ENCODE measurements around the gene CCDC78.

The CCDC78 gene

DNA sequence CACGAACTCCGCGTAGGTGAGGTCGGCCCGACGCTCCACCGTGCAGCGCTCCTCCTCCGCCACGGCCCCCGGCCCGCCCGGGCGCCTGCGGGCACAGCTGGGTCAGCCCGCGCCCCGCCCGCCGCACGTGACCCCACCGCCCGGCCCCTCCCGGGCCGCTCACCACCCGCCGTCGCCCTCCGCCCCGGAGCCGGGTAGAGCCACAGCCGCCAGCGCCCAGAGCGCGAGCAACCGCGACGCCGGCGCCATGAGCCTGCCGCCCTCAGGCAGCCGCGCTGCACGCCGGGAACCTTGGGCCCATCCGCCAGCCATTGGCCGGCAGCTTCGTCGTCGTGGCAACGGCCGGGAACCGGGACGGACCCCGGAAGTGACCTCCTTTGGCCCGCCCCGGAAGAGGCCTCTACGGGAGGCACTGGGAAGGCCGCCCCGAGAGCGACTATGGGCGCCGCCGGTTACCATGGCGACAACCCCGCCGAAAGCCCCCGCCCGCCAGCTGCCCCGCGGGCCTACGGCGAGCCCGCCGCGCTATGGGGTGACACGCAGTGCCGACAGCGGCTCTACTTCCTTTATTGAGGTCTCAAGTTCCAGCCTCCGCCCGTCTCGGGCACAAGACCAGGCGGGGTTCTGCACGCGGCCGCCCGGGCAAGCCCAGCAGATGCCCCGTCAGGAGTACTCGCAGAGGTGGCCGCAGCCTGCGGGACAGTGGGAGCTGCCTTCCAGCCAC lies 42.0 kb downstream of the CCDC78 start, which contains the start of gene JMJD8:
JMJD8 (minus strand) TSS at position 264 of the 724 bp plus-strand sequence; CDS start at position 249, 15 bp downstream.
- peak; percentile 79 for DNase-seq (ENCODE audit: low read depth)
- peak within 1 kb of the TSS; percentile 68 for H3K4me3 ChIP-seq (ENCODE audit: low read depth, low read length)

DNA sequence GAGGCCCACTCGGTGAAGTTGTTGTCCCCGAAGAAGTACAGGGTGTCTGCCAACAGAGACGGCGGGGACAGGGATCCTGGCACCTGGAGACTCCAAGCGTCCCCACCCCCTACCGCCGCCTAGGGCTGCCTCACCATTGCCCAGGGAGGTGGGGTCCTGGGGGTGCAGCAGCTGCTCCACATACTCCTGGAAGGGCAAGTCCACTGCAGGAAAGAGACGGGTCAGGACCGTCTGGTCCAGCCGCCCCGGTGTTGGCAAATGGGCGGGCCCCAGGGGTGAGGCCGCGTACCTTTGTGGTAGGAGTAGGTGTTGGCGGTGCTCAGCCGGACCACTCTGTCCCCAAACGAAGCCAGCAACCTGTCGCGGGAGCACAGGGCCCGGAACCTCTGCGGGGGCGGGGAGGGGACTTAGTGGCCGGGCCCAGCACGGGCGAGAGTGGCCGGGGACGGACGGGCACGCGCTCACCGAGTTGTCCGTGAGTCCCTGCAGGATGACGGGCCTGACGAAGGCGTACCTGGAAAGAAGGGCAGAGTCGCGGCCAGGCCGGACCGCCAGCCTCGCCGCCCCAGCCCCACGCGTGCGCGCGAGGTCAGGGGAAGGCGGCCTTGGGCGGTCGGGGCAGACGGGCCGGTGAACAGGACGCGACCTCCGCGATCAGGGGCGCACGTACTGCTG lies 42.7 kb downstream of the CCDC78 start:
- peak overlapping the region; percentile 68 for H3K4me3 ChIP-seq (ENCODE audit: low read depth, low read length)
- DNase-seq (ENCODE audit: low read depth), result no peak

DNA sequence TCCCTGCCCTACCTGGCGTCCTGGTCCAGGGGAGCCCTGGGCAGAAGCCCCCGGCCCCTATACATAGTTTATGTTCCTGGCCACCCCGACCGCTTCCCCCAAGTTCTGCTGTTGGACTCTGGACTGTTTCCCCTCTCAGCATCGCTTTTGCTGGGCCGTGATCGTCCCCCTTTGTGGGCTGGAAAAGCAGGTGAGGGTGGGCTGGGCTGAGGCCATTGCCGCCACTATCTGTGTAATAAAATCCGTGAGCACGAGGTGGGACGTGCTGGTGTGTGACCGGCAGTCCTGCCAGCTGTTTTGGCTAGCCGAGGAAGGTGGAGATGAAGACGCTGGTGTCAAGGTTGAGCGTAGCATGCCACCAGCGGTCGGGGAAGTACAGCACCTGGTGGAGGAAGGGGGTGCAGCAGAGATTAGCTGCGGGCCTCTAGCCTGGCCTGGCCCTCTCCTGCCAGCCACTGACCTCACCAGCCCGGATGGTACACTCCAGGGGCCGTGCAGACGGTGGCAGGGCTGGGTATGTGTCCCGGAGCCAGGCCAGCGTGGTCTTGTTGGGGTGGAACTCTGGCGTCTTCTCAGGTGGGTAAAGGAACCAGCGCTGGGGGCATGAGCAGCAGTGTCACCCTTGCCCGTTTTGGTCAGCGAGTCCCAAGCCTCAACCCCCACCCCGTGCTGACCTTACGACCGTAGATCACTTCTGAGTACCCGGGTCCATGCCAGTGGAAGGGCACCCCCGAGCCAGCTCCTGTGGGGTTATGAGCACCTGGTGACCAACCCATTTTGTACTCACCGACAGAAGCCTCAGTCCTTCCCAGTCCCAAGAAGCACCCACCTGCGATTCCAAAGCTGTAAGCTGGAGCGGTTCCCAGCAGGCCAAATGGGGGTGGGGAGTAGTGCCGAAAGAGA lies 43.5 kb downstream of the CCDC78 start:
- peak overlapping the region; percentile 68 for H3K4me3 ChIP-seq (ENCODE audit: low read depth, low read length)
- no peak for DNase-seq (ENCODE audit: low read depth)

DNA sequence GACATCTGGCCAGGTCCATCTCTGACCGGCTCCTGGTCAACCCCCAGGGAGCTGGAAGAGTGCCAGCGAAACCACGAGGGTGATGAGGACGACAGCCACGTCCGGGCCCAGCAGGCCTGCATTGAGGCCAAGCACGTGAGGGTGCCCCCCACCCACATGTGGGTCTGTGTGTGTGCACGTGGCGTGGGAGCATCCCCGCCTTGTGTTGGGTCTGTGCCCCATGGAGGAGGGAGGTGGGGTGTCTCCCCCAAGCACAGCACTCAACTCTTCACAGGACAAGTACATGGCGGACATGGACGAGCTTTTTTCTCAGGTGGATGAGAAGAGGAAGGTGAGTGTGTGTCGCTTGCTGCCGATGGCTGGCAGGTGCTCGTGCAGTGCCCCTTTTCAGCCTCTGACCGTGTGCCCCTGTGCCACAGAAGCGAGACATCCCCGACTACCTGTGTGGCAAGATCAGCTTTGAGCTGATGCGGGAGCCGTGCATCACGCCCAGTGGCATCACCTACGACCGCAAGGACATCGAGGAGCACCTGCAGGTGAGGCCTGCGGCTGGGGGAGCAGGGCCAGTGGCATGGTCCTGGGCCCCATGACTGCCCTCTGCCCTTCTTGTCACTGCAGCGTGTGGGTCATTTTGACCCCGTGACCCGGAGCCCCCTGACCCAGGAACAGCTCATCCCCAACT lies 44.4 kb downstream of the CCDC78 start:
- H3K4me3 ChIP-seq (ENCODE audit: low read depth, low read length), result peak overlapping the region; percentile 86
- no peak for DNase-seq (ENCODE audit: low read depth)

- DNase-seq (ENCODE audit: low read depth), result no peak
Measured at GRCh38 chr16:680967-681745, 45.1 kb downstream of the CCDC78 start.

DNA sequence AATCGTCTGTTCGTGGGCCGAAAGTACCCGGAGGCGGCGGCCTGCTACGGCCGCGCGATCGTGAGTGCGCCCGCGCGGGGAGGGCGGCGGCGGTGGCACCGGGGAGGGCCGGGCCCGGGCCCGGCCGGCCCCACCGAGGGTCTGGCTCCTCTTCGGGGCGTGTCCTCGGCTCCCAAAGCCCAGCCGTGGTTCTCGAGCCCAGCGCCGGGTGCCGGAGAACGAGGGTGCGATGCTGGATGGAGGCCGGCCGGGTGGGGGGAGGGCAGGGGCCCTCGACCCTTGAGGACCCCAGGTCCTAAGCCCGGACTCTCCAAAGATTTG lies 45.7 kb downstream of the CCDC78 start:
- H3K4me3 ChIP-seq (ENCODE audit: low read depth, low read length), result peak overlapping the region; percentile 86
- DNase-seq (ENCODE audit: low read depth), result no peak

More at GRCh38 chr16:680967-681745, 45.1 kb downstream of the CCDC78 start:
- H3K4me3 ChIP-seq (ENCODE audit: low read depth, low read length), result peak overlapping the region; percentile 86

GRCh38 chr16:679814-680624 lies 46.2 kb downstream of the CCDC78 start, which contains the start of gene STUB1:
Gene STUB1, plus strand, starts transcription at chr16:680410. Its CDS starts 116 bp downstream, at chr16:680526.
- no peak for DNase-seq (ENCODE audit: low read depth)
- peak within 1 kb of the TSS; percentile 86 for H3K4me3 ChIP-seq (ENCODE audit: low read depth, low read length)

DNA sequence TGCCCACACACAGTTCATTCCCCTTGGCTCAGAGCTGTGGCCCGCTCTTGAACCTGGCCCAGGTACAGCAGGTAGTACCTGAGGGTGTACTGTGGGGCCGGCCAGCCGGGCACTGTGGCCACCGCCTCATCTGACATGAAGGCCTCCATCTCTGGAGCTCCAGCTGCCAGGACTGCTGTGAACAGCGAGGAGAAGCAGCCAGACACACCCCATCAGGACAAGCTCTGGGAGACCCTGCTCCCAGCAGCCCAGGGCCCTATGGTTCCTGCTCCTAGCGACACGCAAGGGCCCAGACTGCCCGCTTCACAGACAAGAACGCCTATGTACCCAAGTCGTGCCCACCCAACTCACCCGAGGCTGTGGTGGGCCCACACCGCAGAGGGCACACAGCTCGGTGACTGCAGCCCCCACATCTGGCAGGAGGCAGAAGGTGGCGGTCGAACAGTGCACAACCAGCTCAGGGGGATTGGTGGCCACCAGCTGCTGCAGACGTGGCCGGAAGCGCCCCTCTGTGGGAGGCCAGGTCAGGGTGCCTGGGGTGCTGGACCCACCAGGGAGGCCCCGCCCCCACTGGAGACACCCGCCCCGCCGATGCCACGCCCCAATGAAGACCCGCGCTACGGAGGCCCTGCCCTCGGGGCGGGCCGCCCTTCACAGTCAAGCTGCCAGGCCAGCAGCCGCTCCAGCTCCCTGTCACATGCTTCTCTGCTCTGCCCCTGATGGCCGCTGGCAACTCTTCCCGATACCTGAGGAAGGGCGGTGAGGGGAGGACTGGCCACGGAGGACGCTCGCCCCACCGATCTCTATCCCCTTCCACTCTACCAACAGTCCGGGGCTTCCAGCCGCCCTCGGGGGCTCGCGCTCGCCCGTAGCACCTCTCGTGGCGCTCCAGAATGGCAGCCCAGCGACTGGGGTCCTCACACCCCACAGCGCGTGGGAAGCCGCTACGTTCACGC lies 47.1 kb downstream of the CCDC78 start:
- H3K4me3 ChIP-seq (ENCODE audit: low read depth, low read length), result peak overlapping the region; percentile 56
- no peak for DNase-seq (ENCODE audit: low read depth)

DNA sequence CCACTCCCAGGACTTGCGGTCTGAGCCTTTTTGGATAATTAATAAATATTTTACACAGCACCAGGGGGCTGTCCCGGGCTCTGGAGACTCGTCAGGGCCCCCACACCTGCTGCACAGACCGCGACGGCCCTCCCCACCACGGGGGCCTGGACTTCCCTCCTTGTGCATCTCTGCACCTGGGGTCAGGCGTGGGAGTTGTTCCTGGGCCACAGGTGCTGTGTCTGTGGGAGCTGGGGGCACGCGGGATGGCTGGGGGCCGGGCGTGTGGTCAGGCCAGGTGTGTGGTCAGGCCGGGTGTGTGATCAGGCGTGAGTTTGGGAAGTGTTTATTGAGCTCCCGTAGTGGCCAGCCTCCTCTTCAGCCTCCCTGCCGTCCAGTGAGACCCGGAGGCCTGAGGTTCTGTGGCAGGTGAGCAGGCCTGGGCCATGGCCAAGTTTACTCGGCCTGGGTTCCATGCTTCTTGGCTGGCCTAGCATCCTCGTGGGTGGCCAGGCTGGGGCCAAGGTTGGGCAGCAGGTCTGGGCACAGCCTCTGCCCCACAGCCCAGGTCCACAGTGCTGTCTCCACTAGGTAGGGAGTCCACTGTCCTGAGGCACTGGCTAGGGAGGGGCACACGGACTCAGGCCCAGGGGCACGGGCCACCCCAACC lies 47.9 kb downstream of the CCDC78 start:
- no peak overlapping the region for H3K4me3 ChIP-seq (ENCODE audit: low read depth, low read length)
- no peak for DNase-seq (ENCODE audit: low read depth)

GRCh38 chr16:677316-678190 lies 48.7 kb downstream of the CCDC78 start:
- no peak overlapping the region for H3K4me3 ChIP-seq (ENCODE audit: low read depth, low read length)

DNA sequence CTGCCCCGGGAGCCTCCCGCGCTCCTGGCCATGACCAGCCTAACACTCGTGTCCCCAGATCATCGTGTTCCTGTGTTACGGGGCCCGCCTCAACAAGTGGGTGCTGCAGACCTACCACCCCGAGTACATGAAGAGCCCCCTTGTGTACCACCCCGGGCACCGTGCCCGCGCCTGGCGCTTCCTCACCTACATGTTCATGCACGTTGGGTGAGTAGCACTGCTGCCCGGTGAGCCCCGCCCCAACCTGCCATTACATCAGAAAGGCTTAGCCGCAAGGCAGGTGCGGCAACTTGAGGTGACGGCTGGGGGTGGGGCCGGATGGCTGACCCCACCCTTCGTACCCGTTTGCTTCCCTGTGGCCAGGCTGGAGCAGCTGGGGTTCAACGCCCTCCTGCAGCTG lies 49.3 kb downstream of the CCDC78 start:
- H3K4me3 ChIP-seq (ENCODE audit: low read depth, low read length), result no peak overlapping the region
- DNase-seq (ENCODE audit: low read depth), result no peak

More at GRCh38 chr16:677316-678190, 48.7 kb downstream of the CCDC78 start:
- DNase-seq (ENCODE audit: low read depth), result no peak

- H3K4me3 ChIP-seq (ENCODE audit: low read depth, low read length), result no peak overlapping the region
- no peak for DNase-seq (ENCODE audit: low read depth)
Measured at GRCh38 chr16:676565-676902, 49.7 kb downstream of the CCDC78 start.

- no peak for DNase-seq (ENCODE audit: low read depth)
- H3K4me3 ChIP-seq (ENCODE audit: low read depth, low read length), result peak overlapping the region; percentile 43
Measured at GRCh38 chr16:675884-676564, 50.2 kb downstream of the CCDC78 start.

- no peak for DNase-seq (ENCODE audit: low read depth)
- H3K4me3 ChIP-seq (ENCODE audit: low read depth, low read length), result peak within 1 kb of the TSS; percentile 43
Measured at GRCh38 chr16:674968-675883, 51.0 kb downstream of the CCDC78 start, which contains the start of gene RHBDL1. Gene RHBDL1, plus strand, starts transcription at chr16:675671. Its CDS starts 120 bp downstream, at chr16:675791.
